GM19238 (cell line): ENCODE results near the gene EZH2.

ENCODE experiments used
- DNase-seq: peaks from one replicate; pipeline ENCODE4 v3.0.0; 2011; ENCODE audit warnings: low spot score; ENCODE audit not compliant: insufficient read length

EZH2 gene

DNA sequence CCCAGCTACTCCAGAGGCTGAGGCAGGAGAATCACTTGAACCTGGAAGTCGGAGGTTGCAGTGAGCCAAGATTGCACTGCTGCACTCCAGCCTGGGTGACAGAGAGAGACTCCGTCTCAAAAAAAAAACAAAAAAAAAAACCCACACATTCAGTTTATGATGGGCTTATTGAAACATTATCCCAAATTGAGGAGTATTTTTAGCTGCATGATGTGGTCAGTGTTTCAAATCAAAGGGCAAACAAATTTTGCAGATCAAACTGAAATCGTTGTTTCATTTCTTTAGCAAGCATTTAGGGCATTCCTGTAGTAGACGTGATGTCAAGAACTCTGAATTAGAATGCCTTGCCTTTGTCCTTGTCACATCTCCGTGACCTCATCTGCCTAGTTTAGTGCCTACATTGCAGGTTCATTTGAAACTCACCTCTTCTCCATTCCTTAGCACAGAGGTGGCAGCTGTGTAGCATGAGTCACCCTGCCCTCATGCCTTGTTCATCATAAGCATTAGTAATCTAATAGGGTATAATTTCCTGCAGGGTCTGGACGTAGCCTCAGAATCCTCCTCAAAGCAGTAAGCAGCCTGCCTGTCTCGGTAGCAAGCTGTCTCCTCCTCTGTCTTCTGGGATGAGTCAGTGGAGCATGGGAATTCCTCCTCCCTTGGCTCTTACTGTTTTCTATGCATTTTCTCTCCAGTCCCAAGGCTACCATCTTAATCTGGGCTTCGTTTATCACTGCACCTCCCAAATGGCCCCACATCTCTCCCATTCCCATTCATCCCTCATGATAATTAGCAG is 111.6 kb downstream of the EZH2 start:
- no peak for DNase-seq

DNA sequence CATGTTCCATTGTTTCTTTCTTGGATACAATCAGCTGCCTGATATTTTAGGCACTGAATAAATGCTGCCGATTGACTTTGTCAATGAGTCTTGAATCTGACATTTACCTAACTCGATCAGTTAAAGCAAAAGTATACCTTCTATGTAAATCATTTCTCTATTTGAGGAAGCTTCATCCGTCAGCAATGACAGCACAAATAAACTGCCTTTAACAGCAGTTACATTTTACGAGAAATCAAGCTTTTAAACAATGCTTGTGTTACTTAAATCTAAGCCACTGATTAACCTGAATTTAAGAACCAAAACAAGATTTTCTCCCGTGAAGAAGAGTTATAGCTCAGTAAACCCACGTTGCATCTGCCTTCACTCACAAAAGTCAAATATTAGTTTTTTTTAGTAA is 114.1 kb downstream of the EZH2 start:
- DNase-seq: no peak

DNA sequence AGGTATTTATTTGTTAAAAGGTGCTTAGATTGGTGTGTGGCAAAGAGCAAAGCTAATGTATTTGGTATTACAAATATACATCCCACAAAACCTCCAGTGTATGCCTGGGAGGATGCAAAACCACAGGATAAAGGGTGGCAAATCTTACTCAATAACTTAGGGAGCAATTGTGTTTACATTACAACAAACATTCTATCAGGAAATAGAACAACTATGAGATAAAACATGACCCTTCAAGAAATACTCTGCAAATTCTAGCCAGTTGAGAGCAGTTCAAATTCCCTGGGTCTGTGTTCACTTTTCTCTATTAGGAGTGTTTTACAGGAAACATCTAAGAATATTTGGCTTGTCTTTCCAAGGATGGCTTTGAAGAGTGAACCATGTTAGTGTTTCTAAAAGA is 120.5 kb downstream of the EZH2 start:
- DNase-seq: no peak

DNA sequence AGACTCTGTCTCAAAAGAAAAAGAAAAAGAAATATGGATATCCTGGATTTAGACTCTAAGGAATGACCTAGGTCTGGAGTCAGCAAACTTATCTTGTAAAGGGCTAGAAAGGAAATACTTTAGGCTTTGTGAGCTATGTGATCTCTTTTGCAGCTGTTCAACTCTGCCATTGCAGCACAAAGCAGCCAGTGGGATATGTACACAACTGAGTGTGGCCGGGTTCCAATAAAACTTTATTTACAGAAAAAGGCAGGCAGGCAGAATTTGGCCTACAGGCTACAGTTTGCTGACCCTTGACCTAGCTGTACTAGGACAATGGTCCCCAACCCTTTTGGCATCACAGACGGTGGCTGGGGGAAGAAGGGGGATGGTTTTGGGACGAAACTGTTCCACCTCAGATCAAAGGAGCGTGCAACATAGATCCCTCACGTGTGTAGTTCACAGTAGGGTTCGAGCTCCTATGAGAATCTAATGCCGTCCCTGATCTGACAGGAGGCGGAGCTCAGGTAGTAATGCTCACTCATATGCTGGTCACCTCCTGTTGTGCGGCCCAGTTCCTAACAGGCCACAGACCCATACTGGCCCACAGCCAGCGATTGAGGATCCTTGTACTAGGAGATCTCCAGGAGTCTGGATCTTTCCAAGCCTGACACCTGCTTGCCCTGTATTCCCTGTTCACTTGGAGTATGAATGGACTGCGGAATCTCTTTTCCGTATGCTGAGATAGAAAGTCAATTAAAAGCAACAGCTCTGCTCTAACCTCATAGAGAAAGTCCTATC is 122.4 kb downstream of the EZH2 start:
- DNase-seq: no peak
